Measurements from ENCODE around the gene TOP1. TPM values are rescaled to one million over a fixed set of nuclear protein-coding genes. Genes with fewer than 3 reads are reported as not detected.
A peak's percentile ranks its signal among the peaks of the same experiment; 100 is the strongest.

The TOP1 gene
- total RNA-seq, 1 experiment from 2014 or later: 144 TPM

DNA sequence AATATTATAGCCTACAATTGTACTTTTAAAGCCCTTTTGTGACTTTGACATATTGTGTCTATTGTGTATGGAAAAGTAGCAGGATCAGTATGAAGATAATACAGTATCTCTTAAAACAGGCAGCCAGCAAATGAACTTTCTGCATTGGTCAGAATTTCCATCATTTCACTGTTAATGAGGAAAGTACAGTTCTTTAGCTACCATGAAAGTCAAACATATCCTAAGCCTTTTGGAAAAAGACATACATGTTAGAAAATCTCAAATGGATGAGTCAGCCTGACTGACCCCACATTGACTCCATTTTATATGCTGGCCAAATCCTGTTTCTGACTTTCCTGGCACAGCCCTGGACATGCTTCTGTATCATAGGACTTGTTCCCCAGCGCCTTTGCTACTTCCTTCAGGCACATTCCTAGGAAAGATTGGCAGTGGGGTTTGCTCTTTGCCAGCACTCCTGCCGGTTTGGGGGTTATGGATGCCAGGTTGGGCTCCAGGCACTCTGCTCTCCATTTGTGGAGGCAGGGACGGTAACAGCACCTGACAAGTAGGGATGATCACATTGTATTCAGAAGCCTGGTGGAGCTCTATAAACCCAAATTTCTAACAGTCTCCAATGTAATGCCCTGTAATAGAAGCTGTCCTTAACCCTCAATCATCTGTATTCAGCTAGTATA is 43.7 kb downstream of the TOP1 start:
- Histone ChIP-seq H3K4me3 (ENCODE audit: low read depth, low read length) (no peak overlapping the region), H3K36me3 (ENCODE audit: control insufficient read depth, insufficient read depth, low read length) (peaks cover 1% of the 10 kb centered on the region; the same call in 1 of the 2 replicates), H3K4me1 (peaks cover 8% of the 10 kb centered on the region), H3K27me3 (replicated peaks; ENCODE audit: control insufficient read depth, insufficient read depth, low read length) (no peaks in the 10 kb centered on the region), H3K9me3 (no peaks in the 10 kb centered on the region)
- DNase-seq: no peak
- POLR2A ChIA-PET: no interaction called here
- no peak overlapping the region for H3K4me3 Mint-ChIP-seq (ENCODE audit: unreplicated experiment)
- H3K36me3 Mint-ChIP-seq (ENCODE audit: insufficient read depth, unreplicated experiment): peaks cover 32% of the 10 kb centered on the region
- intact Hi-C loops (cut with micrococcal nuclease; ENCODE audit: unreplicated experiment): loop anchor here (10.0 kb wide), 1 partner anchor 62 kb away; the partner anchor contains the start of gene PLCG1
- no peak overlapping the region for H3K27ac Mint-ChIP-seq (ENCODE audit: unreplicated experiment)
- no peak for TF ChIP-seq CTCF (IDR thresholded peaks at IDR 0.05; ENCODE audit: insufficient read depth in 1 of 2, low read depth in 1 of 2, low read length in 1 of 2, severe bottlenecking in 1 of 2, unreplicated experiment in 1 of 2)
- peaks cover 22% of the 10 kb centered on the region for H3K4me1 Mint-ChIP-seq (ENCODE audit: low read depth, unreplicated experiment)
- BruUV-seq (replicated peaks): no TSS peak
- CTCF ChIA-PET: interaction anchor here (0.6 to 4.0 kb wide), 2 partner anchors 17 to 82 kb away, joined by 3 to 30 read pairs; no protein-coding TSS in a partner anchor
- no peaks in the 10 kb centered on the region for H3K9me3 Mint-ChIP-seq (ENCODE audit: unreplicated experiment)
- no peaks in the 10 kb centered on the region for H3K27me3 Mint-ChIP-seq (ENCODE audit: insufficient read depth, unreplicated experiment)

- no TSS peak for BruUV-seq (replicated peaks)
- DNase-seq: no peak
- H3K9me3 ChIP-seq: no peaks in the 10 kb centered on the region
- no peaks in the 10 kb centered on the region for H3K27me3 ChIP-seq (replicated peaks; ENCODE audit: control insufficient read depth, insufficient read depth, low read length)
- peaks cover 9% of the 10 kb centered on the region for H3K4me1 ChIP-seq
- POLR2A ChIA-PET: no interaction called here
- Mint-ChIP-seq H3K4me3 (ENCODE audit: unreplicated experiment) (no peak overlapping the region), H3K27me3 (ENCODE audit: insufficient read depth, unreplicated experiment) (no peaks in the 10 kb centered on the region), H3K27ac (ENCODE audit: unreplicated experiment) (peak overlapping the region; percentile 13), H3K9me3 (ENCODE audit: unreplicated experiment) (no peaks in the 10 kb centered on the region), H3K4me1 (ENCODE audit: low read depth, unreplicated experiment) (peaks cover 27% of the 10 kb centered on the region), H3K36me3 (ENCODE audit: insufficient read depth, unreplicated experiment) (peaks cover 32% of the 10 kb centered on the region)
- H3K4me3 ChIP-seq (ENCODE audit: low read depth, low read length): no peak overlapping the region
- intact Hi-C loops (cut with micrococcal nuclease; ENCODE audit: unreplicated experiment): loop anchor here (10.0 kb wide), 1 partner anchor 62 kb away; the partner anchor contains the start of gene PLCG1
- no peak for TF ChIP-seq CTCF (IDR thresholded peaks at IDR 0.05; ENCODE audit: insufficient read depth in 1 of 2, low read depth in 1 of 2, low read length in 1 of 2, severe bottlenecking in 1 of 2, unreplicated experiment in 1 of 2)
- CTCF ChIA-PET: interaction anchor here (0.6 to 4.0 kb wide), 2 partner anchors 16 to 82 kb away, joined by 3 to 30 read pairs; no protein-coding TSS in a partner anchor
- H3K36me3 ChIP-seq (ENCODE audit: control insufficient read depth, insufficient read depth, low read length): peaks cover 2% of the 10 kb centered on the region; the same call in 1 of the 2 replicates
These were observed 44.3 kb downstream of the TOP1 start for GRCh38 chr20:41072915-41073314.

DNA sequence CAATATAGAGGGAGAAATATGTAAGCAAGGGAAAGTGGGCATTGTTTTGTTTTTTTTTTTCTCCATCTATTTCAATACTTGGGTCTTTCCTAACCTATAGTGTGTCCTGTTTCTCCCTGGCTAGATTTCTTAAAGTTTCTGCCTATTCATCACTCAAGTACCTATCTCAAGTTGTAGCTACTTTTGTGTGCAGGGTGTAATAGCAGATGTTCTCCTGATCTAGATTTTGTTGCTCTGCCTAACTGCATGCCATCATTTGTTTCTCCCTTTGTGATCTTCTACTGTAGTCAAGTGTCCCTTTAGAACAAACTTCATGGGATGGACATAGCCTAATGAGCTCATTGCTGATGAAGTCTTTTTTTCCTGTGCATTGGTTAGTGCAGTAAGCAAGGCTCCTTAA is 45.8 kb downstream of the TOP1 start:
- H3K27me3 Mint-ChIP-seq (ENCODE audit: insufficient read depth, unreplicated experiment): no peaks in the 10 kb centered on the region
- H3K9me3 ChIP-seq: no peaks in the 10 kb centered on the region
- peaks cover 2% of the 10 kb centered on the region; the same call in 1 of the 2 replicates for H3K36me3 ChIP-seq (ENCODE audit: control insufficient read depth, insufficient read depth, low read length)
- H3K4me3 ChIP-seq (ENCODE audit: low read depth, low read length): no peak overlapping the region
- peaks cover 35% of the 10 kb centered on the region for H3K4me1 Mint-ChIP-seq (ENCODE audit: low read depth, unreplicated experiment)
- no peaks in the 10 kb centered on the region for H3K27me3 ChIP-seq (replicated peaks; ENCODE audit: control insufficient read depth, insufficient read depth, low read length)
- H3K27ac Mint-ChIP-seq (ENCODE audit: unreplicated experiment): no peak overlapping the region
- ChIA-PET POLR2A (no interaction called here), CTCF (interaction anchor here (0.7 to 4.0 kb wide), 6 partner anchors 21 to 111 kb away, joined by 4 to 30 read pairs (median 4); no protein-coding TSS in a partner anchor)
- no peak overlapping the region for H3K4me3 Mint-ChIP-seq (ENCODE audit: unreplicated experiment)
- H3K36me3 Mint-ChIP-seq (ENCODE audit: insufficient read depth, unreplicated experiment): peaks cover 38% of the 10 kb centered on the region
- no peaks in the 10 kb centered on the region for H3K9me3 Mint-ChIP-seq (ENCODE audit: unreplicated experiment)
- BruUV-seq (replicated peaks): no TSS peak
- DNase-seq: no peak
- peaks cover 17% of the 10 kb centered on the region for H3K4me1 ChIP-seq
- TF ChIP-seq CTCF (IDR thresholded peaks at IDR 0.05; ENCODE audit: insufficient read depth in 1 of 2, low read depth in 1 of 2, low read length in 1 of 2, severe bottlenecking in 1 of 2, unreplicated experiment in 1 of 2): no peak
- intact Hi-C loops (cut with micrococcal nuclease; ENCODE audit: unreplicated experiment): loop anchor here (10.0 kb wide), 1 partner anchor 60 kb away; the partner anchor contains the start of gene PLCG1
